ENCODE results near the gene ANTXRL. TPM values are rescaled to one million over a fixed set of nuclear protein-coding genes. Genes with fewer than 3 reads are reported as not detected.
"Not testable (repeated sequence)": the region's sequence is repeated elsewhere in the genome, so short reads cannot be mapped to it uniquely, and the experiment has no call there.

Gene ANTXRL
- polyA plus RNA-seq, result not detected

GRCh38 chr10:46286991-46287693 lies at the start of gene ANTXRL:
Gene ANTXRL (plus strand): TSS chr10:46286997. CDS start chr10:46287263, 266 bp downstream.
- DNase-seq, result no peak
- Mint-ChIP-seq H3K36me3 (peaks cover 0 to 3% (median 0%) of the 10 kb centered on the region in 3 donors), H3K9me3 (no peaks in the 10 kb centered on the region), H3K4me1 (peaks cover 8 to 9% of the 10 kb centered on the region in 2 donors), H3K27ac (no peak within 1 kb of the TSS), H3K4me3 (peak within 1 kb of the TSS in 3 of 5 donors; percentile 6 to 32 (median 30)), H3K27me3 (ENCODE audit: low read depth in 3 of 3) (peaks cover 4 to 24% (median 8%) of the 10 kb centered on the region in 3 donors)

GRCh38 chr10:46237815-46238510 lies 48.8 kb upstream of the ANTXRL start:
- Mint-ChIP-seq H3K36me3 (no peaks in the 10 kb centered on the region), H3K4me1 (peaks cover 0 to 6% of the 10 kb centered on the region in 2 donors), H3K27ac (no peak overlapping the region), H3K4me3 (no peak overlapping the region), H3K9me3 (peaks cover 0 to 11% (median 8%) of the 10 kb centered on the region in 6 donors), H3K27me3 (ENCODE audit: low read depth in 3 of 3) (peaks cover 6 to 9% (median 7%) of the 10 kb centered on the region in 3 donors)
- DNase-seq, result no peak

- Mint-ChIP-seq H3K27me3 (ENCODE audit: low read depth in 3 of 3) (peaks cover 6 to 9% (median 7%) of the 10 kb centered on the region in 3 donors), H3K27ac (no peak overlapping the region), H3K4me1 (peaks cover 0 to 6% of the 10 kb centered on the region in 2 donors), H3K36me3 (no peaks in the 10 kb centered on the region), H3K4me3 (no peak overlapping the region), H3K9me3 (peaks cover 0 to 11% (median 8%) of the 10 kb centered on the region in 6 donors)
- DNase-seq, result no peak
Measured at GRCh38 chr10:46239247-46239646, 47.5 kb upstream of the ANTXRL start.

- Mint-ChIP-seq H3K4me1 (peaks cover 0 to 6% of the 10 kb centered on the region in 2 donors), H3K27ac (no peak overlapping the region), H3K9me3 (peaks cover 0 to 11% (median 8%) of the 10 kb centered on the region in 6 donors), H3K27me3 (ENCODE audit: low read depth in 3 of 3) (peaks cover 6 to 9% (median 7%) of the 10 kb centered on the region in 3 donors), H3K36me3 (no peaks in the 10 kb centered on the region), H3K4me3 (no peak overlapping the region)
- no peak for DNase-seq
Measured at GRCh38 chr10:46239993-46240683, 46.7 kb upstream of the ANTXRL start.

GRCh38 chr10:46240684-46241565 lies 45.9 kb upstream of the ANTXRL start:
- H3K36me3 Mint-ChIP-seq, result no peaks in the 10 kb centered on the region

GRCh38 chr10:46245381-46245900 lies 41.4 kb upstream of the ANTXRL start:
- peaks cover 0 to 6% of the 10 kb centered on the region in 2 donors for H3K4me1 Mint-ChIP-seq
- no peak for DNase-seq
- peaks cover 0 to 11% (median 8%) of the 10 kb centered on the region in 6 donors for H3K9me3 Mint-ChIP-seq
- no peaks in the 10 kb centered on the region for H3K36me3 Mint-ChIP-seq
- no peak overlapping the region for H3K27ac Mint-ChIP-seq
- H3K4me3 Mint-ChIP-seq, result no peak overlapping the region
- H3K27me3 Mint-ChIP-seq (ENCODE audit: low read depth in 3 of 3), result peaks cover 0 to 6% (median 5%) of the 10 kb centered on the region in 3 donors

More at GRCh38 chr10:46240684-46241565, 45.9 kb upstream of the ANTXRL start:
- Mint-ChIP-seq H3K4me1 (peaks cover 0 to 6% of the 10 kb centered on the region in 2 donors), H3K27me3 (ENCODE audit: low read depth in 3 of 3) (peaks cover 6 to 9% (median 7%) of the 10 kb centered on the region in 3 donors), H3K9me3 (peaks cover 0 to 11% (median 8%) of the 10 kb centered on the region in 6 donors), H3K27ac (peak overlapping the region in 2 of 6 donors; percentile 12 to 41), H3K4me3 (no peak overlapping the region)
- peak in 2 of 3 donors; percentile 41 to 49 for DNase-seq

GRCh38 chr10:46246400-46247180 lies 40.2 kb upstream of the ANTXRL start:
- H3K27ac Mint-ChIP-seq; H3K27me3 Mint-ChIP-seq (ENCODE audit: low read depth in 3 of 3); DNase-seq; H3K4me3 Mint-ChIP-seq; H3K36me3 Mint-ChIP-seq; H3K4me1 Mint-ChIP-seq: not testable (repeated sequence)
- peaks cover 0 to 11% (median 6%) of the 10 kb centered on the region in 6 donors for H3K9me3 Mint-ChIP-seq

- Mint-ChIP-seq H3K4me3 (no peak overlapping the region), H3K4me1 (no peaks in the 10 kb centered on the region), H3K27ac (no peak overlapping the region), H3K27me3 (ENCODE audit: low read depth in 3 of 3) (peaks cover 0 to 3% (median 1%) of the 10 kb centered on the region in 3 donors), H3K36me3 (no peaks in the 10 kb centered on the region), H3K9me3 (peaks cover 0 to 9% (median 4%) of the 10 kb centered on the region in 6 donors)
- DNase-seq, result no peak
Measured at GRCh38 chr10:46247181-46247475, 39.7 kb upstream of the ANTXRL start.

GRCh38 chr10:46247808-46248569 lies 38.8 kb upstream of the ANTXRL start:
- Mint-ChIP-seq H3K9me3 (no peaks in the 10 kb centered on the region), H3K4me3 (no peak overlapping the region), H3K4me1 (no peaks in the 10 kb centered on the region), H3K27ac (no peak overlapping the region), H3K36me3 (no peaks in the 10 kb centered on the region), H3K27me3 (ENCODE audit: low read depth in 3 of 3) (peaks cover 0 to 1% (median 0%) of the 10 kb centered on the region in 3 donors)
- DNase-seq, result no peak

- Mint-ChIP-seq H3K36me3 (no peaks in the 10 kb centered on the region), H3K4me3 (no peak overlapping the region), H3K9me3 (no peaks in the 10 kb centered on the region), H3K27me3 (ENCODE audit: low read depth in 3 of 3) (peaks cover 0 to 1% (median 0%) of the 10 kb centered on the region in 3 donors), H3K4me1 (no peaks in the 10 kb centered on the region), H3K27ac (no peak overlapping the region)
- no peak for DNase-seq
Measured at GRCh38 chr10:46248651-46249146, 38.1 kb upstream of the ANTXRL start.

- not testable (repeated sequence) for H3K27ac Mint-ChIP-seq; H3K36me3 Mint-ChIP-seq; H3K4me3 Mint-ChIP-seq; H3K4me1 Mint-ChIP-seq; DNase-seq; H3K9me3 Mint-ChIP-seq; H3K27me3 Mint-ChIP-seq (ENCODE audit: low read depth in 3 of 3)
Measured at GRCh38 chr10:46249617-46250344, 37.0 kb upstream of the ANTXRL start.
